ENCODE data around the gene NUTM2F.

NUTM2F gene

GRCh38 chr9:94287877-94288513 lies 40.4 kb downstream of the NUTM2F start (continued):
- TF ChIP-seq ZFP3 (CRISPR knock-in tag; IDR thresholded peaks at IDR 0.05) (no peak), OSR1 (CRISPR knock-in tag; IDR thresholded peaks at IDR 0.05) (no peak), PATZ1 (CRISPR knock-in tag; IDR thresholded peaks at IDR 0.05; ENCODE audit: borderline replicate concordance) (no peak), GLIS3 (CRISPR knock-in tag; IDR thresholded peaks at IDR 0.05) (no peak)

DNA sequence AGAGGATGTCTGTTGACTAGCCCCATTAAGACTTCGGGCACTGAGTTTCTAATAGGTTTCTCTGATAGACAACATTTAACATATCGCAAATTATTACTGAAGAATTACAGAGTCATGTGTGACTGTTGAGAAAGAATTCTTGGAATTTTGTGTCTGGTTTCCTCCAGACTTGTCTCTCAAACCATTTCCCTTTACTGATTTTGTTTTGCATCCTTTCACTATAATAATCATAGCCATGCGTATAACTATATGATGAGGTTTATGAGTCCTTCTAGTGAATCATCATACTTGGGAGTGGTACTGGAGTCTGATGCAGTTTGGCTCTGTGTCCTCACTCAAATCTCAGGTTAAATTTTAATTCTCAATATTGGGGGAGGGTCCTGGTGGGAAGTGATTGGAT lies 42.3 kb downstream of the NUTM2F start:
- ATAC-seq, result no peak
- TF ChIP-seq CSDC2 (CRISPR knock-in tag; IDR thresholded peaks at IDR 0.05), result no peak
- no peak for TF ChIP-seq ZNF8 (CRISPR knock-in tag; IDR thresholded peaks at IDR 0.05)
- TF ChIP-seq ZC3H10 (CRISPR knock-in tag; IDR thresholded peaks at IDR 0.05), result no peak
- no peak for TF ChIP-seq ESRRG (CRISPR knock-in tag; IDR thresholded peaks at IDR 0.05)
- no peak for TF ChIP-seq ZFP30 (CRISPR knock-in tag; IDR thresholded peaks at IDR 0.05)
- no peak for TF ChIP-seq ZFP3 (CRISPR knock-in tag; IDR thresholded peaks at IDR 0.05)
- TF ChIP-seq PATZ1 (CRISPR knock-in tag; IDR thresholded peaks at IDR 0.05; ENCODE audit: borderline replicate concordance), result no peak
- no peak for TF ChIP-seq TOX (CRISPR knock-in tag; IDR thresholded peaks at IDR 0.05; ENCODE audit: borderline replicate concordance)
- no peak for TF ChIP-seq PPARA (CRISPR knock-in tag; IDR thresholded peaks at IDR 0.05; ENCODE audit: borderline replicate concordance)
- no peak for TF ChIP-seq SNAI2 (CRISPR knock-in tag; IDR thresholded peaks at IDR 0.05)
- TF ChIP-seq RARB (CRISPR knock-in tag; IDR thresholded peaks at IDR 0.05), result no peak
- TF ChIP-seq ZNF70 (CRISPR knock-in tag; IDR thresholded peaks at IDR 0.05), result no peak
- TF ChIP-seq ISL1 (CRISPR knock-in tag; IDR thresholded peaks at IDR 0.05), result no peak
- no peak for TF ChIP-seq CSRNP3 (CRISPR knock-in tag; IDR thresholded peaks at IDR 0.05)
- no peak for TF ChIP-seq ARNTL (CRISPR knock-in tag; IDR thresholded peaks at IDR 0.05; ENCODE audit: borderline replicate concordance, low read depth)

DNA sequence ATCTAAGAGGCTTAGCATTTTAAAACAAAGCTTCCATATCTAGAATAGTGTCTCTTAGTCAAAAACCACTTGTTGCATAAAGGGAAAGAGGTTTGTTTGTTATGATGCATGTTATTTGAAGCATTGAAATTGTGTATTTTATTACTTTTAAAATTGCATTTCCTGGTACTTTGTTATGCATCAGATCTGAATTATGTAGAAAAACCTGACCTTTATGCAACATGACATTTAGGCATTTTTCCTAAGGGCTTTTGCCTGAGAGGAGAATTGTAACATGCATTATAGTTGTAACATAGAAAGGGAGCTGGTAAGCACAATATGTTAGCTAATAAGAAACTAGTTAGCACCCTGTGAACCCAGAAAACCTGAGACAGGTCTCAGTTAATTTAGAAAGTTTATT lies 47.3 kb downstream of the NUTM2F start:
- no peak for ATAC-seq
- no peak for TF ChIP-seq GLIS3 (CRISPR knock-in tag; IDR thresholded peaks at IDR 0.05)
- no peak for TF ChIP-seq ZC3H10 (CRISPR knock-in tag; IDR thresholded peaks at IDR 0.05)
- TF ChIP-seq PATZ1 (CRISPR knock-in tag; IDR thresholded peaks at IDR 0.05; ENCODE audit: borderline replicate concordance), result no peak
- no peak for TF ChIP-seq CSDC2 (CRISPR knock-in tag; IDR thresholded peaks at IDR 0.05)
- TF ChIP-seq OSR1 (CRISPR knock-in tag; IDR thresholded peaks at IDR 0.05), result no peak
- no peak for TF ChIP-seq SNAI2 (CRISPR knock-in tag; IDR thresholded peaks at IDR 0.05)
- TF ChIP-seq CSRNP3 (CRISPR knock-in tag; IDR thresholded peaks at IDR 0.05), result no peak
- no peak for TF ChIP-seq ISL1 (CRISPR knock-in tag; IDR thresholded peaks at IDR 0.05)
- TF ChIP-seq TCF4 (CRISPR knock-in tag; IDR thresholded peaks at IDR 0.05; ENCODE audit: borderline replicate concordance), result no peak
- TF ChIP-seq ZFP3 (CRISPR knock-in tag; IDR thresholded peaks at IDR 0.05), result no peak

DNA sequence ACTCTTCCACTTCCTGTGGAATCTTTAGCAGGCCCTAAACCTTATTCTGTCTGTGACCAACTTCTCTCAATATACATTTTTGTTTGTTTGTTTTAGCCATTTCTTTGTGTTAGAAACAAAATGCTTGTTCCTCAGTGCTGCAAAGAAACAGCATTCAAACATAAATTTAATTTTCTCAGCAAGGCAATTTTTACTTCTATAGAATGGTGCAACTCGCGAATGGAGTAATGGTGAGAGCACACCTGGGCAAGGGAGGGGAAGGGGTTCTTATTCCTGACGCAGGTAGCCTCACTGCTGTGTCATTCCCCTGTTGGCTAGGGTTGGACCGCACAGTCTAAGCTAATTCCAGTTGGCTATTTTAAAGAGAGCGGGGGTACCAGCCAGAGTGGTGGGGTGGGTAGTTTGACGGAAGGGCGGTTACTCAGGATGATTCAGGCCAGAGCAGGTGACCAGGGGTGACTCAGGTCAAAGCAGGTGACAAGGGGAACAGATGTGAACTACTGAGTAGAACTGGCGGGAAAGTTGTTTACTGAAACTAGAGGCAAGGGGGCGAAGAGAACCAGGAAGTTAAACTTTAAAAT lies 47.9 kb downstream of the NUTM2F start:
- no peak for ATAC-seq
- TF ChIP-seq ZFP3 (CRISPR knock-in tag; IDR thresholded peaks at IDR 0.05) (no peak), OSR1 (CRISPR knock-in tag; IDR thresholded peaks at IDR 0.05) (no peak), ARNTL (CRISPR knock-in tag; IDR thresholded peaks at IDR 0.05; ENCODE audit: borderline replicate concordance, low read depth) (no peak), BACH2 (CRISPR knock-in tag; IDR thresholded peaks at IDR 0.05; ENCODE audit: borderline replicate concordance) (no peak), TCF4 (CRISPR knock-in tag; IDR thresholded peaks at IDR 0.05; ENCODE audit: borderline replicate concordance) (no peak), PATZ1 (CRISPR knock-in tag; IDR thresholded peaks at IDR 0.05; ENCODE audit: borderline replicate concordance) (no peak), ZFP30 (CRISPR knock-in tag; IDR thresholded peaks at IDR 0.05) (no peak), POU6F1 (CRISPR knock-in tag; IDR thresholded peaks at IDR 0.05; ENCODE audit: borderline replicate concordance, low read depth) (no peak)

Data from SK-N-SH treated with all-trans-retinoic acid at 6 μM for 48 hours (cell line).